Fibroblast of skin of right biceps (primary cell): ENCODE measurements around the gene SMOC1.

Source experiments
- DNase-seq: peaks from one replicate; pipeline ENCODE4 v3.0.0-alpha.2; 2013

Gene SMOC1

DNA sequence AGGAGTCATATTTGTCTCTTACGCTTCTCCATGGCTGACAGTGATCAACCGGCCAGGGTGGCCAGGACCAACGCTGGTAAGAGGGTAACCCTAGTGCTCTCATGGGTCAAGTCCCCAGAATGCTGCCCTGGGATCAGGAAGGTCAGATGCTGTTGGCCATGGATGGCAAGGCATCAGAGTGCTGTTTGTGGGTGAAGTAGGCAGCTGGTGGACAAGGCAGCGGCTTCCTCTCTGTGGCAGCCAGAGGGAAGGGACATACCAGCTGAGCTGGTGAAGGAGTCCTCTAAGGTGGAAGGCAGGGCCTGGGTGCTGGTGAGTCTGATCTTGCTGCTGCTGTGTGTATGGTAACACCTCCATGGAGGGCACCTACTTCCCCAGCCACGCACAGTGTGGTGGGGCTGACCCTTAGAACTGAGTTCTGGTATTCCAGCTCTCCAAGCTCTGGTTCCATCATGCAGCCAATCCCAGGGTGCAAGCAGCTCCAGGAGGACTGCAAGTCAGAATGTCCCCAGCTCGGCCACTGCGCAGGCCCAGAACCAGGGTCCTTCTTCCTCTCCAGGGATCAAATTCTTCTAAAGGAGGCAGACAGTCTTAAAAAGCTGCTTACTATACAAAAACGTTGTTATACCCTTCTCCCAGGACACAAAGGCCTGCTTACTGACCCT is 13.4 kb upstream of the SMOC1 start:
- DNase-seq = no peak

- no peak for DNase-seq
These were observed 10.8 kb upstream of the SMOC1 start for GRCh38 chr14:69868363-69868963.

DNA sequence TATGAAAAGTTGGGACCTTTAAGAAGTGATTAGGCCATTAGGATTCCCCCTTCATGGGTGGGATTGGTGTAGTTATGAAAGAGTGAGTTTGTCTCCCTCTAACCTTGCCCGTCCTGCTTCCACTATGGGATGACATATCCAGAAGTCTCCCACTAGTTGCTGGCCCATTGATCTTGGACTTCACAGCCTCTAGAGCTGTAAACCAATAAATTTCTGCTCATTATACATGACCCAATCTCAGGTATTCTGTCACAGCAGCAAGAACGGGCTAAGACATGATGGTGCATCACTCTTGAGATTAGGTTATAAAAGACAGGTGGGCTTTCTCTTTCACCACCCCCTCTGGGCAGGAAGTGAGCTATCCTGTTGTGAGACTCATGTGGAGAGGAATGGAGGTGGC is 8.6 kb upstream of the SMOC1 start:
- DNase-seq = no peak

- peak; percentile 9 for DNase-seq
These were observed 5.1 kb upstream of the SMOC1 start for GRCh38 chr14:69873877-69874780.

- DNase-seq = no peak
These were observed 2.9 kb upstream of the SMOC1 start for GRCh38 chr14:69876221-69876847.

GRCh38 chr14:69876848-69877306 is 2.3 kb upstream of the SMOC1 start:
- DNase-seq = no peak

DNA sequence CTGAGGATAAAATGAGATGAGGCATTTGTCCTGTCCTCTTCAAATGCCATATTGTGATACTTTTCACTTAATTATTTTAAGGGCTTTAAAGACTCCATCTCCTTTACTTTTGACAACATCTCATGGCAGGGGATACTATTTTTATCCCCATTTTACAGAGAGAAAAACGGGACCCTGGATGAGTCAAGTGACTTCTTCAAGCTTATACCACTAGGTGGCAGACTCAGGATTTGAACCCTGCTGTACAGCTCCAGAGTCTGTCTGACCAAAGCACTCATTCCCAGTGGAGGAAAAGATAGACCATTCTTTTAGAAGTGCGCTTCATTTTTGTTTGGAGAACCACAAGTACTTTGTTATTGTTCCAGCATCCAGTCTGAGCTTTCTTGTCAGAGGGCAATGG is 1.7 kb upstream of the SMOC1 start:
- no peak for DNase-seq

- DNase-seq = no peak
These were observed 965 bp upstream of the SMOC1 start for GRCh38 chr14:69878251-69878650.

- DNase-seq = no peak
These were observed 850 bp downstream of the SMOC1 start for GRCh38 chr14:69880044-69880487.

DNA sequence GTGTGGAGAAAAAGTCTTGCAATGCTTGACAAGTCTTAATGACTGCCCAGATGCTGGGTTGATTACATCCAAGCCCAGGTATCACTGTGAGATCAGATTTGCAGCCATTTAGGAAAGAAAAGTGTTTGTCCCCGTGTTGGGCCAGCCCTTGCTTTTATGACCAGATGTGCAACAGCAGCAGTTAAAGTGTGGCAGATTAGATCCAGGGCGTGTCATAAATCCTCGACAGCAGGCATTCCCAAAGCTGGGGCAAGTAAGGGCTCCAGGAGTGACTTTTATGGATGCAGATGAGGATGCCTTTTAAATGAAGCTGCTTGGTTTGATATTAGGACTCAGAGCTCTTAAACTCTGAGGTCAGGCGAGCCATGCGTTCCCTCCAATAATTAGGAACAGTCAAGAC is 1.7 kb downstream of the SMOC1 start:
- no peak for DNase-seq

- DNase-seq = no peak
These were observed 3.1 kb downstream of the SMOC1 start for GRCh38 chr14:69882116-69882864.

- DNase-seq = no peak
These were observed 3.7 kb downstream of the SMOC1 start for GRCh38 chr14:69882915-69883314.

DNA sequence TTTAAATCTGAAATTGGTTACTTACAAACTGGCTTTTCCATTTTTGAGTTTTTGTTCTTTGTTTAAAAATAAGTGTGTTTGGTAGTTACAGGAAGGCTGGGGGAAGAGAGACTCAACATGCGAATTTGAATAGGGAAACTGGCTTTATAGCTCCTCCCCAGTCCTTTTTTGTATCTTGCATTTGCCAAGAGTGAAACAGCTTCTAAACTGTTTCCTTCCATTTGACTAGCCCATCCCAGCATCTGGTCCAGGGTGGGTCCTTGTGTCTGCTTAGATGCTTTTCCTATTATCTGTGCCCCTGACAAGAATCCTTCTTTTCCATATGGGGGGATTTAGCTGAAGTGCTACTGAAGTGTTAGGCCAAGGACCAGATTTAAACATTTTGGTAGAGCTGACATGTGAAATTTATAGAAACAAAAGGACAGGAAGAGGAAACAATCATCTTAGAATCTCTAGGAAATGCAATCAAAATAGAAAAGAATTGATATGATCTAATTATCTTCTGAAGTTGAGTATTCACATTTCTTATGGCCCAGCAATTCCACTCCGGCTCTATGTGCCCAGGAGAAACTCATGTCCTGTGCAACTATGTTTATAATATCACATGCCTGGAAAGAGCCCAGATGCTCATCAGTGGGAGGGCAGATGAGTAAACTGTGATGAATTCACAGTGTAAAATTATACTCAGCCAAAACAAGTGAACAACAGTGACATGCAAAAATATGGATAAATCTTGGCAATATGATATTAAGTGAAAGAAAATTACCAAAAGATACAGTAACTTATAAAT is 7.4 kb downstream of the SMOC1 start:
- no peak for DNase-seq

- no peak for DNase-seq
These were observed 8.8 kb downstream of the SMOC1 start for GRCh38 chr14:69887740-69888657.

- DNase-seq = no peak
These were observed 12.2 kb downstream of the SMOC1 start for GRCh38 chr14:69891422-69891821.

DNA sequence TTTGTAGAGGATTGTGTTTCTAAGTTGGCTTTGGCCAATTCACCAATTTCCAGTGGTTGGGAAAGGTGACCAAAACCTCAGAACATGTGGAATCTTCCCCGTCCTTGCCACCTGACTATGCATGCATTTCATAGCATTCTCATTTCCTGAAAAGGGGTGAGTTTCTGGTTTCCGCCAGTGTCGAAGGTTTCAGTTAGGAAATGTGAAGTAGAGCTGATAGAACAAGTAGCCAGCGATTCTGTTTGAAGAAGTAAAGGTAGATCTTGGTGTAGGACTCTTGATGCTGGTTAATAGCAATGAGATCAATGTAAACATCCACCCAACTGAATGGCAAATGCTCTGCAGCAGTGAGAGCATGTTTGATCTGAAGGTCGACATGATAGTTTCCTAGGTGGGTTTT is 15.9 kb downstream of the SMOC1 start:
- DNase-seq = no peak

- no peak for DNase-seq
These were observed 16.9 kb downstream of the SMOC1 start for GRCh38 chr14:69896080-69896479.

DNA sequence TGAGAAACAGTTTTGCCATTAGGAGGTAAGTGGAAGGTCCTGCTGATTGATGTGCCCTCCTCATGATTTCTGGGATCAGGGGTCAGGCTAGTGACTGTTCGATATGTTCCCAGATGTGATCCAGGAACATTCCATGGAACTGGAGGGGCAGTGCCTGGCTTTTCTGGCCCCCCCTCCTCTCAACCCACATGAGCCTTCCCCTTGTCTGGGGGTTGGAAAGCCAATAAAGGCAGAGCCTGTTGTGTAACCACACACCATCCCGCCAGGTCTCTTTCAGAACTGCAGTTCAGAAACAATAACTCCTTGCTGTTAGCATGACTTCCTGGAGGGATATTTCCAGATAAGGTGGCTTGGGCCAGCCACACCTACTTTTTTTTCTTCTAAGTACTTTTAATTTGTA is 17.8 kb downstream of the SMOC1 start:
- DNase-seq = no peak

DNA sequence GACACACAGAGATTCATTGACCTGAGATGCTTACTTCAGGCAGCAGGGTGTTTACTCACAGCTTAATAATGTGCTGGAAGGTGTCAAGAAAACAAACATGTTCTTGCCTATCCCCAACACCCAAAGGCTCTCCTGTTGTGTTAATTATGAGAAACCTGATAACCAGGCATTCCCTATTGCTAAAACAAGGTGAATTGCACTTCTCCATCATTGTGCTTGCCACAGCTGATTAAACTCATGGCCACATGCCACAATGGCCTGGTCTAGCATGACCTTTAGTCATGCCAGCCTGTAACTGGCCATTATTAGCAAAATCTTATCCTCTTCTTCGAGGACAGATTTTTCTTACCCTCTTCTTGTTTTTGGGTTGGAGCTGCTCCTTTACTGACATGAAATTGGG is 21.4 kb downstream of the SMOC1 start:
- no peak for DNase-seq

DNA sequence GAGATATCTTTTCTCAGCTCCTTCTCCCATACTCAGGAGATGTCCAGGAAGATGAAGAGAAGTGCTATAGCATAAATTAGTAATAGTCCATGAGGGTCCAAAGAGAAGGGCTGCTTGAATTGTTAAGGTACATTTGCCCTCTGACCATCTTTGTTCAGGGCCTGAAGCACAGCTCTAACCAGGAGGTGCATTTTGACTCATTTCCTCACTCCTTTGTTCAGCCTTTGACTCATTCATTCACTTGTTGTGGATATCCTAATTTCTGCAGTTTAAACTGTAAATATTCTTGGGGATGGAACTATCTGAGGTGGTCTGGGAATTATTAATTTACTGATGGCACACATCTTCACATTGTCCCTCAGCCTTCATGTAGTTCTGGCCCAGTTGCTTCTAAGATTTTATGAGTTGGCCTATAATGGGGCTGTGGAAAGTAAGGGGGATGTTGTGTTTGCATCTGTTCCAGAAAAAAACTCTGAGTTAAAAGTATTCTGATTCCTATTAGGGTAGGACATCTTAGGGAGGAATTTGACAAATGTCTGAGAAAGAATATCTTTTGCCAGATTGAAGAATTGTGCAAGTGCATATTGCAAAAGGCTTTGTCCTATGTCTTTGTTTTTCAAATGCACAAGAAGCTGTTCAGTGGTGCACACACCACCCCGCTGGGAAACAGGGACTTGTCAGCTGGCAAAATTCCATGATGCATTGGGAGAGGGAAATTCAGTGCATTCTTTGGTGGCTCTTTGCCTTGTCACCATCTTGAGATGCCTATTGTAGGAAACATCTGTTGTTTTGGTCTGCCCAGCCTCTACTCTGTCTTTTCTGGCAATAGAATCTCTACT is 22.1 kb downstream of the SMOC1 start:
- DNase-seq = no peak
